Heart right ventricle (tissue), 16 donors: ENCODE results near the gene LOXL3. TPM values are rescaled to one million over a fixed set of nuclear protein-coding genes. Genes with fewer than 3 reads are reported as not detected.
"Not testable (repeated sequence)": the region's sequence is repeated elsewhere in the genome, so short reads cannot be mapped to it uniquely, and the experiment has no call there.

Source experiments
- ATAC-seq, 8 donors: fragments of 200-7000 bp; cut with Tn5 transposase; one replicate each; pipeline ENCODE4 v1.9.1; 2020; ENCODE audit warnings: mild to moderate bottlenecking in 8 of 8, moderate library complexity in 8 of 8, moderate number of reproducible peaks in 1 of 8
- DNase-seq, 2 donors: peaks; one replicate each; pipeline ENCODE4 v3.0.0-alpha.2; 2020
- H3K27ac ChIP-seq, 10 donors: fragments of 200-600 bp; sonication (generic) in 2 of 10; one replicate each; pipeline versions ENCODE4 v1.5.0 to v1.8.0; 2020 to 2022; ENCODE audit warnings: mild to moderate bottlenecking in 3 of 10
- H3K27me3 ChIP-seq, 7 donors: fragments of 200-600 bp; one replicate each; pipeline ENCODE4 v1.8.0; 2021 to 2022; ENCODE audit warnings: mild to moderate bottlenecking in 2 of 7
- H3K36me3 ChIP-seq, 9 donors: fragments of 200-600 bp; sonication (generic) in 1 of 9; one replicate each; pipeline versions ENCODE4 v1.5.0 to v1.8.0; 2020 to 2022; ENCODE audit warnings: mild to moderate bottlenecking in 2 of 9
- H3K4me1 ChIP-seq, 9 donors: fragments of 200-600 bp; sonication (generic) in 1 of 9; one replicate each; pipeline versions ENCODE4 v1.5.0 to v1.8.0; 2020 to 2022; ENCODE audit warnings: mild to moderate bottlenecking in 4 of 9
- H3K4me3 ChIP-seq, 10 donors: fragments of 200-600 bp; sonication (generic) in 2 of 10; one replicate each; pipeline versions ENCODE4 v1.5.0 to v1.8.0; 2020 to 2022; ENCODE audit warnings: mild to moderate bottlenecking in 7 of 10, moderate library complexity in 2 of 10
- H3K9me3 ChIP-seq, 11 donors: fragments of 200-600 bp in 10 of 11; sonication (generic) in 2 of 11; one replicate each; pipeline versions ENCODE4 v1.5.0 to v1.8.0; 2013 to 2022; ENCODE audit warnings: mild to moderate bottlenecking in 2 of 11, control low read depth in 1 of 11, moderate library complexity in 1 of 11
- CTCF ChIP-seq, 9 donors: fragments of 200-600 bp; sonication (generic) in 2 of 9; IDR thresholded peaks; one replicate each; pipeline versions ENCODE4 v1.5.0 to v1.8.0; 2021 to 2022; ENCODE audit warnings: antibody characterized with exemption in 9 of 9, mild to moderate bottlenecking in 5 of 9, moderate library complexity in 1 of 9
- WGBS, 2 donors: extraction: QIAGEN DNeasy Blood & Tissue Kit; methylation state at CpG; one replicate each; pipeline ENCODE4 v1.1.7; 2013; ENCODE audit warnings: inconsistent platforms in 1 of 2; 5-methylcytosine and 5-hydroxymethylcytosine counted together
- intact Hi-C, 10 donors: fragments of 100-400 bp; cut with DNase I; formaldehyde crosslinking; loops; one replicate each; pipeline versions ENCODE4 v1.11.1 to v1.14.2; 2022
- polyA plus RNA-seq, 2 donors: library from polyadenylated mRNA; stranded (reverse); fragments of 200-250 nt; gene quantifications; one replicate each; pipeline ENCODE4 v1.2.3, GENCODE V29; 2013
- total RNA-seq, 10 donors: library from RNA; stranded (reverse); fragmentation: NEBNext Ultra II Directional in 3 of 10; extraction: Animal tissue kit (Norgen Biotek cat#: 25700) in 3 of 10; gene quantifications; one replicate each; pipeline versions ENCODE4 v1.2.1 to v1.2.4, GENCODE V29; 2021 to 2023
- donor health status: Arrhythmogenic right ventricular cardiomyopathy.
- donor health status: ischemic (EF 13 %, LVEDD 7.1; RV severe dilation, severe dysfunction).
- donor health status: healthy with polysubstance abuse.
- donor health status: DM: no; HTN: yes; CAD: no.
- donor health status: DM: no; HTN: no; CAD: no.
- donor health status: ischemic (EF 25% LVEDD 6.9; RV normal size, moderate dysfunction).
- donor health status: ischemic (EF 25% LVEDD 5.7; RV mildly dilated, moderate dysfunction).
- donor health status: healthy.
- donor health status: DM: yes; HTN: yes; CAD: no.
- donor health status: Ischemic cardiomyopathy.
- donor health status: ischemic (EF 35%, LVEDD 5.7; RV mildly dilated, moderate dysfunction).
- donor health status: nonischemic (EF 11% LVEDD 7.7; RV severe dilation, severe dysfunction).
- donor health status: DM: yes; HTN: yes; CAD: no.
- donor health status: PGD.
- donor health status: ischemic (EF 29% LVEDD 5.4; RV normal size, mild dysfunction).
- donor health status: nonischemic (EF 23%, LVEDD 6.1; RV moderate dilation, normal function).

LOXL3 gene
- total and polyA plus RNA-seq, 12 donors, result 1.2 to 9.2 (median 2.6) TPM

GRCh38 chr2:74566076-74566753, 12.5 kb upstream of the LOXL3 start:
- H3K27me3 ChIP-seq, result peaks cover 0 to 25% (median 7%) of the 10 kb centered on the region in 7 donors
- peaks cover 0 to 31% (median 0%) of the 10 kb centered on the region in 9 donors for H3K4me1 ChIP-seq
- peak overlapping the region in 1 of 10 donors; percentile 0 for H3K27ac ChIP-seq
- intact Hi-C loops, result no loop called here
- DNase-seq (no peak), ATAC-seq (no peak)
- H3K36me3 ChIP-seq, result no peaks in the 10 kb centered on the region
- H3K9me3 ChIP-seq, result no peaks in the 10 kb centered on the region
- 77 to 79% methylated on average over 7 of the region's 7 CpGs for WGBS, 2 donors
- no peak for TF ChIP-seq CTCF (IDR thresholded peaks at IDR 0.05)
- H3K4me3 ChIP-seq, result no peak overlapping the region

GRCh38 chr2:74564222-74564621, 10.5 kb upstream of the LOXL3 start:
- TF ChIP-seq CTCF (IDR thresholded peaks at IDR 0.05), result no peak
- whole genome bisulfite sequencing, 2 donors, result 58 to 59% methylated on average over 5 of the region's 5 CpGs
- no peak for DNase-seq
- Histone ChIP-seq H3K36me3 (no peaks in the 10 kb centered on the region), H3K27me3 (peaks cover 0 to 34% (median 14%) of the 10 kb centered on the region in 7 donors), H3K4me3 (no peak overlapping the region), H3K27ac (no peak overlapping the region), H3K9me3 (no peaks in the 10 kb centered on the region), H3K4me1 (peaks cover 0 to 26% (median 0%) of the 10 kb centered on the region in 9 donors)
- no peak for ATAC-seq
- intact Hi-C loops, result no loop called here

- no peak for TF ChIP-seq CTCF (IDR thresholded peaks at IDR 0.05)
- ATAC-seq (no peak), DNase-seq (no peak)
- intact Hi-C loops, result no loop called here
- Histone ChIP-seq H3K4me1 (peaks cover 0 to 11% (median 0%) of the 10 kb centered on the region in 9 donors), H3K27me3 (peaks cover 0 to 34% (median 14%) of the 10 kb centered on the region in 7 donors), H3K4me3 (no peak overlapping the region), H3K27ac (no peak overlapping the region), H3K9me3 (no peaks in the 10 kb centered on the region), H3K36me3 (no peaks in the 10 kb centered on the region)
- WGBS, 2 donors, result 75 to 77% methylated on average over 7 of the region's 7 CpGs
These were observed 8.5 kb upstream of the LOXL3 start for GRCh38 chr2:74562126-74562775.

- peaks cover 0 to 11% (median 0%) of the 10 kb centered on the region in 9 donors for H3K36me3 ChIP-seq
- WGBS, 2 donors, result 89 to 100% methylated on average over 1 of the region's 1 CpG
- H3K4me1 ChIP-seq, H3K9me3 ChIP-seq, ATAC-seq, H3K27ac ChIP-seq, intact Hi-C loops, DNase-seq, H3K4me3 ChIP-seq: not testable (repeated sequence)
- peaks cover 0 to 34% (median 14%) of the 10 kb centered on the region in 7 donors for H3K27me3 ChIP-seq
These were observed 7.3 kb upstream of the LOXL3 start for GRCh38 chr2:74561022-74561421.

- Histone ChIP-seq H3K4me3 (no peak overlapping the region), H3K36me3 (peaks cover 0 to 11% (median 0%) of the 10 kb centered on the region in 9 donors), H3K27me3 (peaks cover 0 to 34% (median 14%) of the 10 kb centered on the region in 7 donors), H3K27ac (no peak overlapping the region), H3K4me1 (peaks cover 0 to 11% (median 0%) of the 10 kb centered on the region in 9 donors), H3K9me3 (no peaks in the 10 kb centered on the region)
- intact Hi-C loops, result no loop called here
- ATAC-seq (no peak), DNase-seq (no peak)
- TF ChIP-seq CTCF (IDR thresholded peaks at IDR 0.05), result no peak
- 62 to 63% methylated on average over 6 of the region's 6 CpGs for WGBS, 2 donors
These were observed 6.8 kb upstream of the LOXL3 start for GRCh38 chr2:74560591-74560990.
